H9 (cell line): ENCODE results near the gene PTGDR2. TPM values are rescaled to one million over a fixed set of nuclear protein-coding genes. Genes with fewer than 3 reads are reported as not detected.
A peak's percentile ranks its signal among the peaks of the same experiment; 100 is the strongest.

Source experiments
- DNase-seq: peaks from one replicate; pipeline ENCODE4 v3.0.0-alpha.2; 2017
- H2AFZ ChIP-seq: one replicate; pipeline ENCODE4 v1.6.1; 2013; ENCODE audit warnings: mild to moderate bottlenecking, low read length, control low read depth, moderate library complexity
- H2AK5ac ChIP-seq: 2 replicates; pipeline ENCODE4 v1.6.1; 2013; ENCODE audit warnings: low read length, control low read depth, mixed read lengths; ENCODE audit not compliant: insufficient read length
- H2BK120ac ChIP-seq: one replicate; pipeline ENCODE4 v1.6.1; 2013; ENCODE audit warnings: low read depth, mild to moderate bottlenecking, low read length, control low read depth, inconsistent platforms; ENCODE audit not compliant: poor library complexity, severe bottlenecking
- H2BK12ac ChIP-seq: 2 replicates; pipeline ENCODE4 v1.6.1; 2013; ENCODE audit warnings: low read length, control low read depth, mixed read lengths, low read depth; ENCODE audit not compliant: insufficient read length
- H2BK15ac ChIP-seq: 2 replicates; pipeline ENCODE4 v1.6.1; 2013; ENCODE audit warnings: low read depth, low read length, control low read depth
- H2BK20ac ChIP-seq: one replicate; pipeline ENCODE4 v1.6.1; 2013; ENCODE audit warnings: low read depth, mild to moderate bottlenecking, low read length, control low read depth, inconsistent platforms; ENCODE audit not compliant: poor library complexity, severe bottlenecking
- H2BK5ac ChIP-seq: 2 replicates; pipeline ENCODE4 v1.6.1; 2013; ENCODE audit warnings: low read length, control low read depth, mixed read lengths; ENCODE audit not compliant: insufficient read length
- H3K14ac ChIP-seq: 2 replicates; pipeline ENCODE4 v1.6.1; 2013; ENCODE audit warnings: low read length, control low read depth; ENCODE audit not compliant: insufficient read depth
- H3K18ac ChIP-seq: 2 replicates; pipeline ENCODE4 v1.6.1; 2013; ENCODE audit warnings: low read depth, mild to moderate bottlenecking, mixed read lengths, low read length, control low read depth; ENCODE audit not compliant: insufficient read length
- H3K23ac ChIP-seq: 2 replicates; pipeline ENCODE4 v1.6.1; 2013; ENCODE audit warnings: low read length, control low read depth, mixed read lengths, low read depth; ENCODE audit not compliant: insufficient read length
- H3K23me2 ChIP-seq: 2 replicates; pipeline ENCODE4 v1.6.1; 2013; ENCODE audit warnings: low read depth, mild to moderate bottlenecking, mixed read lengths, low read length, control low read depth; ENCODE audit not compliant: insufficient read length, poor library complexity, severe bottlenecking
- H3K27ac ChIP-seq: 2 replicates; pipeline ENCODE4 v1.5.1; 2013; ENCODE audit warnings: low read length, control low read depth, mixed read lengths, low read depth; ENCODE audit not compliant: insufficient read length
- H3K27me3 ChIP-seq: 2 replicates; pipeline ENCODE4 v1.6.1; 2013; ENCODE audit warnings: low read length, control low read depth, inconsistent platforms; ENCODE audit not compliant: insufficient read depth
- H3K4ac ChIP-seq: 2 replicates; pipeline ENCODE4 v1.6.1; 2013; ENCODE audit warnings: low read depth, mild to moderate bottlenecking, control low read depth, inconsistent platforms, low read length, moderate library complexity
- H3K4me1 ChIP-seq: 2 replicates; pipeline ENCODE4 v1.6.1; 2013; ENCODE audit warnings: low read length, control low read depth, inconsistent platforms; ENCODE audit not compliant: insufficient read depth
- H3K4me2 ChIP-seq: 2 replicates; pipeline ENCODE4 v1.6.1; 2013; ENCODE audit warnings: low read length, control low read depth, mixed read lengths; ENCODE audit not compliant: insufficient read length, insufficient read depth
- H3K56ac ChIP-seq: 2 replicates; pipeline ENCODE4 v1.6.1; 2013; ENCODE audit warnings: low read depth, mild to moderate bottlenecking, mixed read lengths, low read length, control low read depth; ENCODE audit not compliant: insufficient read length
- H3K79me1 ChIP-seq: 2 replicates; pipeline ENCODE4 v1.6.1; 2013; ENCODE audit warnings: low read depth, mild to moderate bottlenecking, moderate library complexity, low read length, control low read depth, inconsistent platforms; ENCODE audit not compliant: insufficient read depth, poor library complexity, severe bottlenecking
- H3K79me2 ChIP-seq: 2 replicates; pipeline ENCODE4 v1.6.1; 2013; ENCODE audit warnings: low read length, control low read depth, inconsistent platforms; ENCODE audit not compliant: insufficient read depth
- H3K9ac ChIP-seq: 2 replicates; pipeline ENCODE4 v1.6.1; 2013; ENCODE audit warnings: low read length, control low read depth, mixed read lengths; ENCODE audit not compliant: insufficient read length; ENCODE audit errors: extremely low read depth
- H3K9me3 ChIP-seq: one replicate; pipeline ENCODE4 v1.6.1; 2013; ENCODE audit warnings: low read depth, low read length, inconsistent platforms; ENCODE audit not compliant: control insufficient read depth
- H3T11ph ChIP-seq: one replicate; pipeline ENCODE4 v1.6.1; 2013; ENCODE audit warnings: mild to moderate bottlenecking, low read length, control low read depth, inconsistent platforms
- H4K20me1 ChIP-seq: one replicate; pipeline ENCODE4 v1.6.1; 2013; ENCODE audit not compliant: control insufficient read depth, insufficient read length, insufficient read depth
- H4K5ac ChIP-seq: 2 replicates; pipeline ENCODE4 v1.6.1; 2013; ENCODE audit warnings: low read depth, mild to moderate bottlenecking, mixed read lengths, low read length, control low read depth; ENCODE audit not compliant: insufficient read length
- H4K8ac ChIP-seq: replicated peaks from 2 replicates; pipeline ENCODE4 v1.6.1; 2013; ENCODE audit warnings: low read length, control low read depth, mixed read lengths, low read depth; ENCODE audit not compliant: insufficient read length
- H4K91ac ChIP-seq: 2 replicates; pipeline ENCODE4 v1.6.1; 2013; ENCODE audit warnings: low read depth, mild to moderate bottlenecking, moderate library complexity, mixed read lengths, low read length, control low read depth; ENCODE audit not compliant: insufficient read length
- H3K27ac Mint-ChIP-seq, 3 experiments: 2 replicates in 2 of 3; 3 replicates in 1 of 3; pipeline ENCODE4 v1.8.0; 2020 to 2021; ENCODE audit warnings: mixed read lengths in 3 of 3, mild to moderate bottlenecking in 1 of 3, moderate library complexity in 1 of 3
- H3K27me3 Mint-ChIP-seq: 2 replicates; pipeline ENCODE4 v1.8.0; 2021; ENCODE audit warnings: low read depth, mild to moderate bottlenecking, moderate library complexity, mixed read lengths
- H3K36me3 Mint-ChIP-seq, 3 experiments: 2 replicates in 2 of 3; 3 replicates in 1 of 3; pipeline ENCODE4 v1.8.0; 2020 to 2021; ENCODE audit warnings: low read depth in 3 of 3, mixed read lengths in 3 of 3; ENCODE audit not compliant: insufficient read depth in 1 of 3
- H3K4me1 Mint-ChIP-seq, 2 experiments: 2 replicates each; pipeline ENCODE4 v1.8.0; 2020; ENCODE audit warnings: mixed read lengths in 2 of 2
- H3K4me3 Mint-ChIP-seq, 2 experiments: 2 replicates in 1 of 2; 3 replicates in 1 of 2; pipeline ENCODE4 v1.8.0; 2020 to 2021; ENCODE audit warnings: mild to moderate bottlenecking in 2 of 2, mixed read lengths in 2 of 2, moderate library complexity in 1 of 2
- H3K9me3 Mint-ChIP-seq, 2 experiments: 2 replicates in 1 of 2; 3 replicates in 1 of 2; pipeline ENCODE4 v1.8.0; 2020; ENCODE audit warnings: mild to moderate bottlenecking in 2 of 2, mixed read lengths in 2 of 2, moderate library complexity in 1 of 2
- CTCF ChIP-seq: fragments of 200-600 bp; sonication (generic); conservative IDR thresholded peaks from 3 replicates; pipeline ENCODE4 v1.8.0; 2021; ENCODE audit warnings: antibody characterized with exemption, mild to moderate bottlenecking
- WGBS: extraction: QIAGEN DNeasy Blood & Tissue Kit; methylation state at CpG from one replicate; pipeline ENCODE4 v1.1.7; 2013; ENCODE audit warnings: missing lambda C conversion rate, low lambda C conversion rate, mixed read lengths; ENCODE audit not compliant: insufficient read length; ENCODE audit errors: extremely low coverage; 5-methylcytosine and 5-hydroxymethylcytosine counted together
- total RNA-seq: library from RNA; stranded (reverse); gene quantifications from 2 replicates; pipeline ENCODE4 v1.2.1, GENCODE V29; 2021

Gene PTGDR2
- total RNA-seq, 1 experiment from 2014 or later, result not detected

GRCh38 chr11:60889869-60890311 lies 34.1 kb upstream of the PTGDR2 start:
- Histone ChIP-seq H3K4me1 (no peaks in the 10 kb centered on the region), H3T11ph (no peak overlapping the region), H2BK15ac (no peak overlapping the region), H3K27me3 (no peaks in the 10 kb centered on the region), H2BK5ac (no peak overlapping the region), H2AK5ac (no peak overlapping the region), H3K9me3 (no peaks in the 10 kb centered on the region), H4K8ac (no peak overlapping the region), H2AFZ (no peak overlapping the region), H3K4me2 (no peak overlapping the region), H3K4ac (no peak overlapping the region), H3K27ac (no peak overlapping the region), H3K23ac (no peak overlapping the region), H3K23me2 (no peaks in the 10 kb centered on the region), H3K79me2 (no peaks in the 10 kb centered on the region), H2BK12ac (no peak overlapping the region), H4K20me1 (no peaks in the 10 kb centered on the region), H3K18ac (no peak overlapping the region), H2BK120ac (no peak overlapping the region), H2BK20ac (no peak overlapping the region), H3K56ac (no peak overlapping the region), H4K91ac (no peak overlapping the region), H3K9ac (no peak overlapping the region), H3K14ac (no peak overlapping the region), H3K79me1 (no peaks in the 10 kb centered on the region), H4K5ac (no peak overlapping the region)
- TF ChIP-seq CTCF, result no peak
- WGBS, result no CpG with 5 or more reads among the region's 6 CpGs
- H3K36me3 Mint-ChIP-seq, result peaks cover 6 to 51% (median 9%) of the 10 kb centered on the region in 3 experiments; a peak in 6 of 7 replicates
- H3K4me1 Mint-ChIP-seq, result no peaks in the 10 kb centered on the region
- H3K9me3 Mint-ChIP-seq, result no peaks in the 10 kb centered on the region; a peak in 1 of 5 replicates
- no peak overlapping the region; a peak in 1 of 5 replicates for H3K4me3 Mint-ChIP-seq
- peak overlapping the region in 2 of 3 experiments; percentile 7 to 42; a peak in 5 of 7 replicates for H3K27ac Mint-ChIP-seq
- no peak for DNase-seq
- H3K27me3 Mint-ChIP-seq, result no peaks in the 10 kb centered on the region
